Measurements from ENCODE around the gene BNIPL.

DNA sequence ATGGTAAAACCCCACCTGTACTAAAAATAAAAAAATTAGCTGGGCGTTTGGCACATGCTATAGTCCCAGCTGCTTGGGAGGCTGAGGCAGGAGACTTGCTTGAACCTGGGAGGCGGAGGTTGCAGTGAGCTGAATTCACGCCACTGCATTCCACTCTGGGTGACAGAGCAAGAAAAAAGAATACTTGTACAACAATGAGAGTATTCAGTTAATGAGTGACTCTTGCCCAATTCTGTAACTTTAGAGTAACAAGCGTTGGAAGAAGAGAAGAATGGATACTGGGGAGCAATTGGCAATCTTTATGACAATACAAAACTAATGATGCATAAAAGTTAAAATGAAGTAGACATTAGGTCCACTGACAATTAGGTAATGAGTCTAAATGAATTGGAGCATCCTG is 43.8 kb upstream of the BNIPL start:
- TF ChIP-seq, protein P1, sequence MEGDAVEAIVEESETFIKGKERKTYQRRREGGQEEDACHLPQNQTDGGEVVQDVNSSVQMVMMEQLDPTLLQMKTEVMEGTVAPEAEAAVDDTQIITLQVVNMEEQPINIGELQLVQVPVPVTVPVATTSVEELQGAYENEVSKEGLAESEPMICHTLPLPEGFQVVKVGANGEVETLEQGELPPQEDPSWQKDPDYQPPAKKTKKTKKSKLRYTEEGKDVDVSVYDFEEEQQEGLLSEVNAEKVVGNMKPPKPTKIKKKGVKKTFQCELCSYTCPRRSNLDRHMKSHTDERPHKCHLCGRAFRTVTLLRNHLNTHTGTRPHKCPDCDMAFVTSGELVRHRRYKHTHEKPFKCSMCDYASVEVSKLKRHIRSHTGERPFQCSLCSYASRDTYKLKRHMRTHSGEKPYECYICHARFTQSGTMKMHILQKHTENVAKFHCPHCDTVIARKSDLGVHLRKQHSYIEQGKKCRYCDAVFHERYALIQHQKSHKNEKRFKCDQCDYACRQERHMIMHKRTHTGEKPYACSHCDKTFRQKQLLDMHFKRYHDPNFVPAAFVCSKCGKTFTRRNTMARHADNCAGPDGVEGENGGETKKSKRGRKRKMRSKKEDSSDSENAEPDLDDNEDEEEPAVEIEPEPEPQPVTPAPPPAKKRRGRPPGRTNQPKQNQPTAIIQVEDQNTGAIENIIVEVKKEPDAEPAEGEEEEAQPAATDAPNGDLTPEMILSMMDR (IDR thresholded peaks at IDR 0.05) = no peak
- no peak for TF ChIP-seq POLR2A (IDR thresholded peaks at IDR 0.05)
- TF ChIP-seq POLR2AphosphoS5 (IDR thresholded peaks at IDR 0.05) = no peak
